Jurkat, Clone E6-1 (cell line): ENCODE measurements around the gene NFS1.
"Not testable (repeated sequence)": the region's sequence is repeated elsewhere in the genome, so short reads cannot be mapped to it uniquely, and the experiment has no call there.

Experiments
- DNase-seq: peaks from one replicate; pipeline ENCODE4 v3.0.0-alpha.2; 2011; ENCODE audit warnings: low read depth, low spot score
- H3K4me3 ChIP-seq: 2 replicates; pipeline ENCODE4 v1.5.1; 2011; ENCODE audit warnings: mild to moderate bottlenecking, low read length, control low read depth, moderate library complexity

Gene NFS1

GRCh38 chr20:35713120-35713519 is 14.0 kb upstream of the NFS1 start:
- DNase-seq, H3K4me3 ChIP-seq: not testable (repeated sequence)

GRCh38 chr20:35711588-35712209 is 12.5 kb upstream of the NFS1 start:
- no peak for DNase-seq
- no peak overlapping the region for H3K4me3 ChIP-seq

- no peak overlapping the region for H3K4me3 ChIP-seq
- DNase-seq: no peak
Observed at GRCh38 chr20:35710884-35711587, 11.9 kb upstream of the NFS1 start.

GRCh38 chr20:35710039-35710438 is 10.9 kb upstream of the NFS1 start:
- no peak for DNase-seq
- H3K4me3 ChIP-seq: no peak overlapping the region

- no peak overlapping the region for H3K4me3 ChIP-seq
- DNase-seq: no peak
Observed at GRCh38 chr20:35709259-35709658, 10.1 kb upstream of the NFS1 start.

- DNase-seq: no peak
- H3K4me3 ChIP-seq: no peak overlapping the region
Observed at GRCh38 chr20:35708502-35708901, 9.3 kb upstream of the NFS1 start.

GRCh38 chr20:35706591-35707529 is 7.7 kb upstream of the NFS1 start:
- DNase-seq, H3K4me3 ChIP-seq: not testable (repeated sequence)

GRCh38 chr20:35705894-35706293 is 6.7 kb upstream of the NFS1 start:
- not testable (repeated sequence) for DNase-seq, H3K4me3 ChIP-seq

- no peak for DNase-seq
- H3K4me3 ChIP-seq: no peak overlapping the region
Observed at GRCh38 chr20:35704514-35705261, 5.5 kb upstream of the NFS1 start.

- DNase-seq: no peak
- H3K4me3 ChIP-seq: no peak overlapping the region
Observed at GRCh38 chr20:35702824-35703695, 3.9 kb upstream of the NFS1 start.

- no peak for DNase-seq
- no peak overlapping the region for H3K4me3 ChIP-seq
Observed at GRCh38 chr20:35702051-35702823, 3.1 kb upstream of the NFS1 start.

- no peak for DNase-seq
- peak overlapping the region; percentile 95 for H3K4me3 ChIP-seq
Observed at GRCh38 chr20:35700625-35701148, 1.5 kb upstream of the NFS1 start.

- peak overlapping the region; percentile 95 for H3K4me3 ChIP-seq
- DNase-seq: no peak
Observed at GRCh38 chr20:35699957-35700624, 939 bp upstream of the NFS1 start.

- no peak for DNase-seq
- peak overlapping the region; percentile 95 for H3K4me3 ChIP-seq
Observed at GRCh38 chr20:35698298-35699126, 640 bp downstream of the NFS1 start.

GRCh38 chr20:35697696-35698297 is 1.4 kb downstream of the NFS1 start:
- H3K4me3 ChIP-seq: peak overlapping the region; percentile 95
- no peak for DNase-seq

GRCh38 chr20:35695978-35696377 is 3.2 kb downstream of the NFS1 start:
- no peak for DNase-seq
- no peak overlapping the region for H3K4me3 ChIP-seq
